IPS DF 6.9 (cell line): Measurements from ENCODE around the gene UTP25.

Experiments
- DNase-seq: peaks from one replicate; pipeline ENCODE4 v3.0.0-alpha.2; 2013; ENCODE audit warnings: low read depth, low spot score
- H3K27ac ChIP-seq: one replicate; pipeline ENCODE4 v1.5.1; 2013; ENCODE audit warnings: low read length, control low read depth
- H3K27me3 ChIP-seq: 2 replicates; pipeline ENCODE4 v1.6.1; 2013; ENCODE audit warnings: mild to moderate bottlenecking, low read length; ENCODE audit not compliant: control insufficient read depth, insufficient read depth
- H3K36me3 ChIP-seq: 2 replicates; pipeline ENCODE4 v1.6.1; 2013; ENCODE audit warnings: low read length; ENCODE audit not compliant: control insufficient read depth, insufficient read depth
- H3K4me1 ChIP-seq: 2 replicates; pipeline ENCODE4 v1.6.1; 2013; ENCODE audit warnings: low read length; ENCODE audit not compliant: control insufficient read depth, insufficient read depth
- H3K4me3 ChIP-seq: 2 replicates; pipeline ENCODE4 v1.5.1; 2013; ENCODE audit warnings: mild to moderate bottlenecking, low read length
- H3K9me3 ChIP-seq: 2 replicates; pipeline ENCODE4 v1.6.1; 2013; ENCODE audit warnings: low read length, inconsistent platforms; ENCODE audit not compliant: control insufficient read depth, insufficient read depth
- WGBS: extraction: QIAGEN DNeasy Blood & Tissue Kit; methylation state at CpG from one replicate; pipeline ENCODE4 v1.1.7; 2013; ENCODE audit warnings: mixed read lengths, missing lambda C conversion rate; ENCODE audit not compliant: insufficient read length, insufficient coverage; 5-methylcytosine and 5-hydroxymethylcytosine counted together

Gene UTP25

GRCh38 chr1:209838537-209838936, 10.8 kb downstream of the UTP25 start:
- Histone ChIP-seq H3K4me1 (no peaks in the 10 kb centered on the region), H3K9me3 (no peaks in the 10 kb centered on the region), H3K27me3 (no peaks in the 10 kb centered on the region), H3K36me3 (peaks cover 12% of the 10 kb centered on the region; the same call in 1 of the 2 replicates), H3K27ac (no peak overlapping the region), H3K4me3 (no peak overlapping the region)
- no peak for DNase-seq
- WGBS = no CpG with 5 or more reads among the region's 6 CpGs

- no peak overlapping the region for H3K27ac ChIP-seq
- no peak for DNase-seq
- no CpG with 5 or more reads among the region's 5 CpGs for WGBS
- H3K36me3 ChIP-seq = peaks cover 16% of the 10 kb centered on the region; the same call in 1 of the 2 replicates
- no peaks in the 10 kb centered on the region for H3K27me3 ChIP-seq
- no peaks in the 10 kb centered on the region for H3K9me3 ChIP-seq
- no peak overlapping the region for H3K4me3 ChIP-seq
- H3K4me1 ChIP-seq = no peaks in the 10 kb centered on the region
Observed at GRCh38 chr1:209839875-209840546, 12.2 kb downstream of the UTP25 start.

- no peaks in the 10 kb centered on the region for H3K4me1 ChIP-seq
- H3K9me3 ChIP-seq = no peaks in the 10 kb centered on the region
- H3K4me3 ChIP-seq = no peak overlapping the region
- peaks cover 20% of the 10 kb centered on the region; the same call in 1 of the 2 replicates for H3K36me3 ChIP-seq
- no peak overlapping the region for H3K27ac ChIP-seq
- no peaks in the 10 kb centered on the region for H3K27me3 ChIP-seq
- 100% methylated on average over 1 of the region's 5 CpGs for WGBS
- no peak for DNase-seq
Observed at GRCh38 chr1:209840611-209841010, 12.8 kb downstream of the UTP25 start.

GRCh38 chr1:209844695-209845407, 17.1 kb downstream of the UTP25 start:
- Histone ChIP-seq H3K4me3 (no peak overlapping the region), H3K4me1 (no peaks in the 10 kb centered on the region), H3K36me3 (peaks cover 16% of the 10 kb centered on the region; the same call in 1 of the 2 replicates), H3K9me3 (no peaks in the 10 kb centered on the region), H3K27me3 (no peaks in the 10 kb centered on the region), H3K27ac (no peak overlapping the region)
- no CpG with 5 or more reads among the region's 6 CpGs for WGBS
- no peak for DNase-seq

- no peaks in the 10 kb centered on the region for H3K9me3 ChIP-seq
- H3K36me3 ChIP-seq = peaks cover 16% of the 10 kb centered on the region; the same call in 1 of the 2 replicates
- H3K4me3 ChIP-seq = no peak overlapping the region
- H3K4me1 ChIP-seq = no peaks in the 10 kb centered on the region
- DNase-seq = no peak
- H3K27ac ChIP-seq = no peak overlapping the region
- WGBS = no CpG with 5 or more reads among the region's 1 CpG
- no peaks in the 10 kb centered on the region for H3K27me3 ChIP-seq
Observed at GRCh38 chr1:209845408-209845725, 17.6 kb downstream of the UTP25 start.

GRCh38 chr1:209849388-209849787, 21.6 kb downstream of the UTP25 start:
- Histone ChIP-seq H3K9me3 (no peaks in the 10 kb centered on the region), H3K4me3 (no peak overlapping the region), H3K27ac (no peak overlapping the region), H3K36me3 (peaks cover 9% of the 10 kb centered on the region; the same call in 1 of the 2 replicates), H3K4me1 (no peaks in the 10 kb centered on the region), H3K27me3 (no peaks in the 10 kb centered on the region)
- no CpG with 5 or more reads among the region's 5 CpGs for WGBS
- DNase-seq = no peak

GRCh38 chr1:209850342-209850979, 22.7 kb downstream of the UTP25 start:
- no peaks in the 10 kb centered on the region for H3K27me3 ChIP-seq
- H3K27ac ChIP-seq = no peak overlapping the region
- H3K4me1 ChIP-seq = no peaks in the 10 kb centered on the region
- H3K4me3 ChIP-seq = no peak overlapping the region
- no peaks in the 10 kb centered on the region for H3K9me3 ChIP-seq
- no CpG with 5 or more reads among the region's 6 CpGs for WGBS
- no peak for DNase-seq
- H3K36me3 ChIP-seq = peaks cover 5% of the 10 kb centered on the region; the same call in 1 of the 2 replicates

GRCh38 chr1:209853676-209854075, 25.9 kb downstream of the UTP25 start:
- Histone ChIP-seq H3K27me3 (no peaks in the 10 kb centered on the region), H3K4me1 (no peaks in the 10 kb centered on the region), H3K4me3 (no peak overlapping the region), H3K9me3 (no peaks in the 10 kb centered on the region), H3K27ac (no peak overlapping the region), H3K36me3 (peaks cover 5% of the 10 kb centered on the region; the same call in 1 of the 2 replicates)
- WGBS = no CpG with 5 or more reads among the region's 2 CpGs
- no peak for DNase-seq

GRCh38 chr1:209854196-209854595, 26.4 kb downstream of the UTP25 start:
- DNase-seq = no peak
- no peaks in the 10 kb centered on the region for H3K27me3 ChIP-seq
- no peak overlapping the region for H3K27ac ChIP-seq
- no peak overlapping the region for H3K4me3 ChIP-seq
- H3K36me3 ChIP-seq = peaks cover 5% of the 10 kb centered on the region; the same call in 1 of the 2 replicates
- no peaks in the 10 kb centered on the region for H3K4me1 ChIP-seq
- WGBS = no CpG with 5 or more reads among the region's 3 CpGs
- no peaks in the 10 kb centered on the region for H3K9me3 ChIP-seq

GRCh38 chr1:209855006-209855405, 27.2 kb downstream of the UTP25 start:
- WGBS = no CpG with 5 or more reads among the region's 8 CpGs
- H3K36me3 ChIP-seq = peaks cover 5% of the 10 kb centered on the region; the same call in 1 of the 2 replicates
- H3K4me1 ChIP-seq = no peaks in the 10 kb centered on the region
- H3K27ac ChIP-seq = no peak overlapping the region
- H3K27me3 ChIP-seq = no peaks in the 10 kb centered on the region
- no peak overlapping the region for H3K4me3 ChIP-seq
- no peak for DNase-seq
- H3K9me3 ChIP-seq = no peaks in the 10 kb centered on the region
